Endodermal cell (in vitro differentiated cells): ENCODE data around the gene TOLLIP. TPM values are rescaled to one million over a fixed set of nuclear protein-coding genes. Genes with fewer than 3 reads are reported as not detected.

ENCODE experiments used
- DNase-seq: peaks from one replicate; pipeline ENCODE4 v3.0.0-alpha.2; 2017
- H3K27ac ChIP-seq: 2 replicates; pipeline ENCODE4 v1.5.1; 2013; ENCODE audit warnings: mild to moderate bottlenecking, low read depth, low read length, moderate library complexity
- H3K27me3 ChIP-seq: 2 replicates; pipeline ENCODE4 v1.6.1; 2013; ENCODE audit warnings: mild to moderate bottlenecking, low read length, moderate library complexity; ENCODE audit not compliant: insufficient read depth, control insufficient read depth, poor library complexity, severe bottlenecking
- H3K36me3 ChIP-seq: 2 replicates; pipeline ENCODE4 v1.7.0; 2013; ENCODE audit warnings: mild to moderate bottlenecking, low read length, moderate library complexity; ENCODE audit not compliant: control insufficient read depth, insufficient read depth
- H3K4me1 ChIP-seq: one replicate; pipeline ENCODE4 v1.7.0; 2013; ENCODE audit warnings: low read length; ENCODE audit not compliant: control insufficient read depth, insufficient read depth
- H3K4me3 ChIP-seq: 2 replicates; pipeline ENCODE4 v1.5.1; 2013; ENCODE audit warnings: mild to moderate bottlenecking, low read length, moderate library complexity
- H3K9ac ChIP-seq: 2 replicates; pipeline ENCODE4 v1.6.1; 2013; ENCODE audit warnings: mild to moderate bottlenecking, low read length, moderate library complexity; ENCODE audit not compliant: poor library complexity, severe bottlenecking; ENCODE audit errors: extremely low read depth
- H3K9me3 ChIP-seq: 2 replicates; pipeline ENCODE4 v1.6.1; 2013; ENCODE audit warnings: mild to moderate bottlenecking, low read length, moderate library complexity; ENCODE audit not compliant: control insufficient read depth
- H3K27ac Mint-ChIP-seq: 2 replicates; pipeline ENCODE4 v1.8.0; 2020; ENCODE audit warnings: mixed read lengths
- H3K27me3 Mint-ChIP-seq: 2 replicates; pipeline ENCODE4 v1.8.0; 2021; ENCODE audit warnings: mild to moderate bottlenecking, mixed read lengths; ENCODE audit not compliant: insufficient read depth
- H3K36me3 Mint-ChIP-seq: 2 replicates; pipeline ENCODE4 v1.8.0; 2020; ENCODE audit warnings: low read depth, mixed read lengths
- H3K4me1 Mint-ChIP-seq: 2 replicates; pipeline ENCODE4 v1.8.0; 2020; ENCODE audit warnings: mixed read lengths
- H3K4me3 Mint-ChIP-seq: 2 replicates; pipeline ENCODE4 v1.8.0; 2020; ENCODE audit warnings: mild to moderate bottlenecking, moderate library complexity, mixed read lengths
- H3K9me3 Mint-ChIP-seq: 2 replicates; pipeline ENCODE4 v1.8.0; 2020; ENCODE audit warnings: mild to moderate bottlenecking, mixed read lengths
- CTCF ChIP-seq: fragments of 200-600 bp; sonication (generic); conservative IDR thresholded peaks from 2 replicates; pipeline ENCODE4 v1.5.0; 2021; ENCODE audit warnings: antibody characterized with exemption, mild to moderate bottlenecking
- WGBS, 2 experiments: methylation state at CpG; one replicate each; pipeline versions ENCODE4 v1.1.5 to v1.1.7; 2013; ENCODE audit warnings: missing lambda C conversion rate in 2 of 2, mixed read lengths in 1 of 2; ENCODE audit not compliant: insufficient coverage in 1 of 2, insufficient read length in 1 of 2; 5-methylcytosine and 5-hydroxymethylcytosine counted together
- total RNA-seq, 2 donors: library from RNA; stranded (reverse); fragmentation: NEBNext Ultra II Directional in 1 of 2; extraction: Animal tissue kit (Norgen Biotek cat#: 25700) in 1 of 2; gene quantifications; 2 replicates in 1 of 2; 3 replicates in 1 of 2; pipeline ENCODE4 v1.2.1, GENCODE V29; 2021

TOLLIP gene
- total RNA-seq, 2 donors from 2014 or later = 34.3 to 37.4 TPM

GRCh38 chr11:1327064-1327460, 17.6 kb upstream of the TOLLIP start:
- Mint-ChIP-seq H3K27me3 (peaks cover 39% of the 10 kb centered on the region), H3K27ac (no peak overlapping the region)

GRCh38 chr11:1326435-1327063, 17.1 kb upstream of the TOLLIP start:
- no peaks in the 10 kb centered on the region for H3K4me1 ChIP-seq
- no peaks in the 10 kb centered on the region for H3K36me3 ChIP-seq
- Mint-ChIP-seq H3K36me3 (no peaks in the 10 kb centered on the region), H3K4me1 (no peaks in the 10 kb centered on the region), H3K27me3 (peaks cover 41% of the 10 kb centered on the region), H3K4me3 (no peak overlapping the region), H3K9me3 (peaks cover 32% of the 10 kb centered on the region), H3K27ac (no peak overlapping the region)
- H3K4me3 ChIP-seq = no peak overlapping the region
- H3K9ac ChIP-seq = no peak overlapping the region
- H3K9me3 ChIP-seq = peaks cover 20% of the 10 kb centered on the region
- no peak overlapping the region for H3K27ac ChIP-seq
- no peak for DNase-seq
- no peak for TF ChIP-seq CTCF
- 91 to 95% methylated on average over 10 to 11 of the region's 11 CpGs for WGBS, 2 experiments
- H3K27me3 ChIP-seq = peaks cover 18% of the 10 kb centered on the region

More at GRCh38 chr11:1327064-1327460, 17.6 kb upstream of the TOLLIP start:
- no peak for TF ChIP-seq CTCF
- Histone ChIP-seq H3K9me3 (peaks cover 20% of the 10 kb centered on the region), H3K4me1 (no peaks in the 10 kb centered on the region), H3K9ac (no peak overlapping the region), H3K36me3 (no peaks in the 10 kb centered on the region), H3K27me3 (peaks cover 18% of the 10 kb centered on the region), H3K27ac (no peak overlapping the region), H3K4me3 (no peak overlapping the region)
- no peak overlapping the region for H3K4me3 Mint-ChIP-seq
- peaks cover 32% of the 10 kb centered on the region for H3K9me3 Mint-ChIP-seq
- 87 to 89% methylated on average over 4 of the region's 4 CpGs for WGBS, 2 experiments
- H3K4me1 Mint-ChIP-seq = no peaks in the 10 kb centered on the region
- H3K36me3 Mint-ChIP-seq = no peaks in the 10 kb centered on the region
- DNase-seq = no peak

- H3K27me3 Mint-ChIP-seq = peaks cover 41% of the 10 kb centered on the region
- no peak for DNase-seq
Measured at GRCh38 chr11:1323774-1324173, 14.3 kb upstream of the TOLLIP start.

More at GRCh38 chr11:1323774-1324173, 14.3 kb upstream of the TOLLIP start:
- Histone ChIP-seq H3K4me1 (no peaks in the 10 kb centered on the region), H3K4me3 (no peak overlapping the region), H3K27ac (no peak overlapping the region), H3K9me3 (peaks cover 16% of the 10 kb centered on the region), H3K9ac (no peak overlapping the region), H3K27me3 (peaks cover 22% of the 10 kb centered on the region), H3K36me3 (no peaks in the 10 kb centered on the region)
- Mint-ChIP-seq H3K4me3 (no peak overlapping the region), H3K9me3 (peaks cover 28% of the 10 kb centered on the region), H3K4me1 (no peaks in the 10 kb centered on the region), H3K36me3 (no peaks in the 10 kb centered on the region), H3K27ac (no peak overlapping the region)
- 89 to 100% methylated on average over 1 to 3 of the region's 3 CpGs for WGBS, 2 experiments
- no peak for TF ChIP-seq CTCF
